Measurements from ENCODE around the gene PLD1.
"Not testable (repeated sequence)": the region's sequence is repeated elsewhere in the genome, so short reads cannot be mapped to it uniquely, and the experiment has no call there.

Gene PLD1

GRCh38 chr3:171768281-171768900 is 41.9 kb downstream of the PLD1 start:
- no peak for DNase-seq

- DNase-seq, result no peak
Observed at GRCh38 chr3:171765511-171765887, 44.8 kb downstream of the PLD1 start.

GRCh38 chr3:171763392-171763791 is 46.9 kb downstream of the PLD1 start:
- no peak for DNase-seq

- no peak for DNase-seq
Observed at GRCh38 chr3:171760477-171760876, 49.8 kb downstream of the PLD1 start.

GRCh38 chr3:171758109-171758508 is 52.2 kb downstream of the PLD1 start:
- no peak for DNase-seq

- DNase-seq, result no peak
Observed at GRCh38 chr3:171757361-171758034, 52.8 kb downstream of the PLD1 start.

- no peak for DNase-seq
Observed at GRCh38 chr3:171755656-171756055, 54.6 kb downstream of the PLD1 start.

GRCh38 chr3:171755015-171755589 is 55.2 kb downstream of the PLD1 start:
- DNase-seq, result no peak

- DNase-seq, result no peak
Observed at GRCh38 chr3:171753665-171754408, 56.4 kb downstream of the PLD1 start.

- no peak for DNase-seq
Observed at GRCh38 chr3:171753025-171753472, 57.2 kb downstream of the PLD1 start.

GRCh38 chr3:171752329-171752728 is 58.0 kb downstream of the PLD1 start:
- DNase-seq, result no peak

- DNase-seq, result no peak
Observed at GRCh38 chr3:171749124-171749523, 61.2 kb downstream of the PLD1 start.

- no peak for DNase-seq
Observed at GRCh38 chr3:171748064-171748924, 62.0 kb downstream of the PLD1 start.

GRCh38 chr3:171747223-171747920 is 62.9 kb downstream of the PLD1 start:
- DNase-seq, result no peak

GRCh38 chr3:171746320-171747222 is 63.7 kb downstream of the PLD1 start:
- DNase-seq, result not testable (repeated sequence)

- no peak for DNase-seq
Observed at GRCh38 chr3:171745577-171746319, 64.5 kb downstream of the PLD1 start.

- DNase-seq, result no peak
Observed at GRCh38 chr3:171744158-171744741, 66.0 kb downstream of the PLD1 start.

GRCh38 chr3:171743327-171744157 is 66.7 kb downstream of the PLD1 start:
- DNase-seq, result no peak

GRCh38 chr3:171741377-171741776 is 68.9 kb downstream of the PLD1 start:
- no peak for DNase-seq
